ENCODE results near the gene LEO1.
"Not testable (repeated sequence)": the region's sequence is repeated elsewhere in the genome, so short reads cannot be mapped to it uniquely, and the experiment has no call there.

The LEO1 gene

GRCh38 chr15:52003710-52004109 lies 32.1 kb upstream of the LEO1 start:
- DNase-seq (ENCODE audit: low read depth) = no peak

GRCh38 chr15:52003089-52003488 lies 31.5 kb upstream of the LEO1 start:
- DNase-seq (ENCODE audit: low read depth) = not testable (repeated sequence)

- no peak for DNase-seq (ENCODE audit: low read depth)
These were observed 30.8 kb upstream of the LEO1 start for GRCh38 chr15:52002351-52002750.

GRCh38 chr15:51992953-51993352 lies 21.4 kb upstream of the LEO1 start:
- DNase-seq (ENCODE audit: low read depth) = no peak

GRCh38 chr15:51991141-51991540 lies 19.6 kb upstream of the LEO1 start:
- DNase-seq (ENCODE audit: low read depth) = no peak

GRCh38 chr15:51982770-51983103 lies 11.2 kb upstream of the LEO1 start:
- DNase-seq (ENCODE audit: low read depth) = no peak

- DNase-seq (ENCODE audit: low read depth) = no peak
These were observed 10.6 kb upstream of the LEO1 start for GRCh38 chr15:51982013-51982769.

GRCh38 chr15:51973775-51974174 lies 2.2 kb upstream of the LEO1 start:
- DNase-seq (ENCODE audit: low read depth) = no peak

GRCh38 chr15:51973220-51973619 lies 1.6 kb upstream of the LEO1 start:
- no peak for DNase-seq (ENCODE audit: low read depth)

- DNase-seq (ENCODE audit: low read depth) = no peak
These were observed 575 bp downstream of the LEO1 start for GRCh38 chr15:51971032-51971374.

GRCh38 chr15:51970132-51970817 lies 1.3 kb downstream of the LEO1 start:
- no peak for DNase-seq (ENCODE audit: low read depth)

GRCh38 chr15:51969728-51970127 lies 1.9 kb downstream of the LEO1 start:
- no peak for DNase-seq (ENCODE audit: low read depth)

- DNase-seq (ENCODE audit: low read depth) = no peak
These were observed 4.0 kb downstream of the LEO1 start for GRCh38 chr15:51967583-51967982.

- DNase-seq (ENCODE audit: low read depth) = no peak
These were observed 5.4 kb downstream of the LEO1 start for GRCh38 chr15:51966192-51966591.

GRCh38 chr15:51965691-51966090 lies 5.9 kb downstream of the LEO1 start:
- no peak for DNase-seq (ENCODE audit: low read depth)

- DNase-seq (ENCODE audit: low read depth) = no peak
These were observed 16.1 kb downstream of the LEO1 start for GRCh38 chr15:51955504-51955903.

GRCh38 chr15:51952805-51953204 lies 18.8 kb downstream of the LEO1 start:
- DNase-seq (ENCODE audit: low read depth) = no peak

GRCh38 chr15:51947124-51947523 lies 24.5 kb downstream of the LEO1 start:
- no peak for DNase-seq (ENCODE audit: low read depth)

GRCh38 chr15:51939216-51939615 lies 32.4 kb downstream of the LEO1 start:
- DNase-seq (ENCODE audit: low read depth) = no peak

- DNase-seq (ENCODE audit: low read depth) = no peak
These were observed 33.3 kb downstream of the LEO1 start for GRCh38 chr15:51938286-51938685.

GRCh38 chr15:51936105-51936478 lies 35.5 kb downstream of the LEO1 start:
- no peak for DNase-seq (ENCODE audit: low read depth)

- DNase-seq (ENCODE audit: low read depth) = no peak
These were observed 36.0 kb downstream of the LEO1 start for GRCh38 chr15:51935466-51936104.

- DNase-seq (ENCODE audit: low read depth) = no peak
These were observed 39.4 kb downstream of the LEO1 start for GRCh38 chr15:51932161-51932560.

- no peak for DNase-seq (ENCODE audit: low read depth)
These were observed 39.9 kb downstream of the LEO1 start for GRCh38 chr15:51931638-51932037.

Data from stimulated activated CD8-positive, alpha-beta memory T cell treated with anti-CD3 and anti-CD28 coated beads, Interleukin-12 subunit alpha, Interleukin-12 subunit beta, amount 100 ng/mL, for 4 hours (primary cell).